ENCODE results near the gene CDPF1. TPM values are rescaled to one million over a fixed set of nuclear protein-coding genes. Genes with fewer than 3 reads are reported as not detected.

The CDPF1 gene
- total and polyA plus RNA-seq, 7 donors: 5.3 to 17.8 (median 9.1) TPM

- Histone ChIP-seq H3K4me1 (peaks cover 4% of the 10 kb centered on the region), H3K36me3 (ENCODE audit: insufficient read depth in 1 of 2, low read depth in 1 of 2) (peaks cover 0 to 60% of the 10 kb centered on the region in 2 donors), H3K4me3 (no peak overlapping the region), H3K27ac (no peak overlapping the region), H3K9me3 (no peaks in the 10 kb centered on the region), H3K27me3 (ENCODE audit: insufficient read depth in 3 of 3, low read length in 2 of 3) (no peaks in the 10 kb centered on the region)
- DNase-seq: no peak
- ATAC-seq: no peak
- no peak for TF ChIP-seq CTCF (IDR thresholded peaks at IDR 0.05)
- intact Hi-C loops (cut with DNase I): no loop called here
- WGBS, 3 donors: 88 to 93% (median 89%) methylated on average over 7 of the region's 7 CpGs
Observed at GRCh38 chr22:46288846-46289243, 38.8 kb upstream of the CDPF1 start.

- Histone ChIP-seq H3K4me3 (peak overlapping the region; percentile 38), H3K27ac (no peak overlapping the region), H3K4me1 (peaks cover 4% of the 10 kb centered on the region), H3K9me3 (no peaks in the 10 kb centered on the region), H3K27me3 (ENCODE audit: insufficient read depth in 3 of 3, low read length in 2 of 3) (no peaks in the 10 kb centered on the region), H3K36me3 (ENCODE audit: insufficient read depth in 1 of 2, low read depth in 1 of 2) (peaks cover 0 to 60% of the 10 kb centered on the region in 2 donors)
- TF ChIP-seq CTCF (IDR thresholded peaks at IDR 0.05): no peak
- peak; percentile 49 to 74 for DNase-seq
- intact Hi-C loops (cut with DNase I): no loop called here
- WGBS, 3 donors: 71 to 81% (median 72%) methylated on average over 22 to 24 of the region's 24 CpGs
- peak in 1 of 4 donors; percentile 22 for ATAC-seq
Observed at GRCh38 chr22:46287873-46288751, 38.0 kb upstream of the CDPF1 start.

GRCh38 chr22:46286941-46287872 is 37.1 kb upstream of the CDPF1 start:
- intact Hi-C loops (cut with DNase I): no loop called here

GRCh38 chr22:46286006-46286405 is 35.9 kb upstream of the CDPF1 start:
- H3K27ac ChIP-seq: no peak overlapping the region
- no peak for DNase-seq
- no peak for TF ChIP-seq CTCF (IDR thresholded peaks at IDR 0.05)
- H3K4me1 ChIP-seq: peaks cover 4% of the 10 kb centered on the region
- H3K9me3 ChIP-seq: no peaks in the 10 kb centered on the region
- H3K4me3 ChIP-seq: no peak overlapping the region
- peaks cover 0 to 64% of the 10 kb centered on the region in 2 donors for H3K36me3 ChIP-seq (ENCODE audit: insufficient read depth in 1 of 2, low read depth in 1 of 2)
- intact Hi-C loops (cut with DNase I): no loop called here
- WGBS, 3 donors: 76 to 78% (median 76%) methylated on average over 3 of the region's 3 CpGs
- H3K27me3 ChIP-seq (ENCODE audit: insufficient read depth in 3 of 3, low read length in 2 of 3): no peaks in the 10 kb centered on the region
- no peak for ATAC-seq

More at GRCh38 chr22:46286941-46287872, 37.1 kb upstream of the CDPF1 start:
- TF ChIP-seq CTCF (IDR thresholded peaks at IDR 0.05): no peak
- H3K4me1 ChIP-seq: peaks cover 4% of the 10 kb centered on the region
- no peaks in the 10 kb centered on the region for H3K9me3 ChIP-seq
- 79 to 87% (median 81%) methylated on average over 15 of the region's 15 CpGs for WGBS, 3 donors
- no peaks in the 10 kb centered on the region for H3K27me3 ChIP-seq (ENCODE audit: insufficient read depth in 3 of 3, low read length in 2 of 3)
- H3K4me3 ChIP-seq: peak overlapping the region; percentile 38
- peaks cover 0 to 60% of the 10 kb centered on the region in 2 donors for H3K36me3 ChIP-seq (ENCODE audit: insufficient read depth in 1 of 2, low read depth in 1 of 2)
- DNase-seq (peak in 1 of 2 donors; percentile 44), ATAC-seq (no peak)
- H3K27ac ChIP-seq: no peak overlapping the region

Measured in psoas muscle (tissue), 8 donors.